Measurements from ENCODE around the gene PDS5A.

DNA sequence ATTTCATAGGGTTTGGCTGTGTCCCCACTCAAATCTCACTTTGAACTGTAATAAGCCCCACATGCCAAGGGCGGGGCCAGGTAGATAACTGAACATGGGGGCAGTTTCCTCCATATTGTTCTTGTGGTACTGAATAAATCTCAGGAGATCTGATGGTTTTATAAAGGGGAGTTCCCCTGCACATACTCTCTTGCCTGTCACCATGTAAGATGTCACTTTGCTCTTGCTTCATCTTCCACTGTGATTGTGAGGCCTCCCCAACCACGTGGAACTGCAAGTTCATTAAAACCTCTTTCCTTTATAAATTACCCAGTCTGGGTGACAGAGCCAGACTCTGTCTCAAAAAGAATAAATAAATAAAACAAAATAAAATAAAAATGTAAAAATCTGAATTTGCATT lies 95.9 kb downstream of the PDS5A start:
- TF ChIP-seq, protein P1, sequence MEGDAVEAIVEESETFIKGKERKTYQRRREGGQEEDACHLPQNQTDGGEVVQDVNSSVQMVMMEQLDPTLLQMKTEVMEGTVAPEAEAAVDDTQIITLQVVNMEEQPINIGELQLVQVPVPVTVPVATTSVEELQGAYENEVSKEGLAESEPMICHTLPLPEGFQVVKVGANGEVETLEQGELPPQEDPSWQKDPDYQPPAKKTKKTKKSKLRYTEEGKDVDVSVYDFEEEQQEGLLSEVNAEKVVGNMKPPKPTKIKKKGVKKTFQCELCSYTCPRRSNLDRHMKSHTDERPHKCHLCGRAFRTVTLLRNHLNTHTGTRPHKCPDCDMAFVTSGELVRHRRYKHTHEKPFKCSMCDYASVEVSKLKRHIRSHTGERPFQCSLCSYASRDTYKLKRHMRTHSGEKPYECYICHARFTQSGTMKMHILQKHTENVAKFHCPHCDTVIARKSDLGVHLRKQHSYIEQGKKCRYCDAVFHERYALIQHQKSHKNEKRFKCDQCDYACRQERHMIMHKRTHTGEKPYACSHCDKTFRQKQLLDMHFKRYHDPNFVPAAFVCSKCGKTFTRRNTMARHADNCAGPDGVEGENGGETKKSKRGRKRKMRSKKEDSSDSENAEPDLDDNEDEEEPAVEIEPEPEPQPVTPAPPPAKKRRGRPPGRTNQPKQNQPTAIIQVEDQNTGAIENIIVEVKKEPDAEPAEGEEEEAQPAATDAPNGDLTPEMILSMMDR (IDR thresholded peaks at IDR 0.05), result no peak
- TF ChIP-seq ZFX (IDR thresholded peaks at IDR 0.05; ENCODE audit: borderline replicate concordance), result no peak
